ENCODE data around the gene INTS1.

- TF ChIP-seq CTCF (conservative IDR thresholded peaks at IDR 0.05; ENCODE audit: low read depth in 2 of 2) (no peak), POLR2AphosphoS5 (IDR thresholded peaks at IDR 0.05; ENCODE audit: low read depth) (no peak), REST (IDR thresholded peaks at IDR 0.05; ENCODE audit: unreplicated experiment) (no peak)
These were observed 83.0 kb downstream of the INTS1 start for GRCh38 chr7:1421020-1421790.

Measured in GM23338 (cell line).